ENCODE results near the gene PRKCH.

The PRKCH gene

DNA sequence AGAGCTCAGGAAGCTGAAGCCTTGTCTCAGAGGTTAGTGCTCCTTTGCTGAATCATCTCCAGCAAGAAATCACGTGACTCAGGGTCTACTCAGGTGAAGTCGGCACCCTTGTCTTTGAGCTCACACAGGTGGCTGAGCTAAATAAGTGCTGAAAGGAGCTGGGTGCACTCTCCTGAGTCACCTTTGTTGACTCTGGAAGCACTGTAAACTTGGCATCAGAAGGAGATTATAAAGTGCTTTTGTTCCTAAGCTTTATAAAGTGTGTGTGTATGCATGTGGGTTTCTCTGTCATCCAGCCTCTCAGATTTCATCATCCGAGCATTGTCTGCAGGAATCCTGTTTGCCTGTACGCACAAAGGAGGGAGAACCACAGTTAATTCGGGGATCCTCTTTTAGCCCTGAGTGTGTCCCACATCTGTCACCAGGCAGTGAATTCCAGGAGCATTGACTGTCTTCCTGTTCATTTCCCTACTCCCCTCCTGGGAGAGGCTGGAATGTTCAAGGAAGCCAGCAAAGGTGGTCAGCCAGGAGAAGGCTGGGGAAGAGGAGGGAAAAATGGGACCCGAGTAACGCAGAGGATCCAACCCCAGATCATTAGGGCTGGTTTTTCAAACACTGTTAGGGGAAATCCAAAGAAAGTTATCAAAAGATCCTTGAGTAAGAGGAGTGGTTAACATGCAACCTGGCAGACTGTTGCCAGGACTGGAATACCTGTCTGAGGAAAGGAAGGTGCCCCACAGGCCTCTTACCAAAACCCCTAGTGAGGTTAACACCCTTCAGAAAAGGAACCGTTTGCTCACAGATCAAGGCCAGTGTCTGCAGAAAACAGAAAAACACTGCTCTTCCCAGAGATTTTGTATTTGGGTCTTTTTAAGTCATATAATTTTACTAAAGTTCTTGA is 216.4 kb downstream of the PRKCH start:
- no peak for DNase-seq

DNA sequence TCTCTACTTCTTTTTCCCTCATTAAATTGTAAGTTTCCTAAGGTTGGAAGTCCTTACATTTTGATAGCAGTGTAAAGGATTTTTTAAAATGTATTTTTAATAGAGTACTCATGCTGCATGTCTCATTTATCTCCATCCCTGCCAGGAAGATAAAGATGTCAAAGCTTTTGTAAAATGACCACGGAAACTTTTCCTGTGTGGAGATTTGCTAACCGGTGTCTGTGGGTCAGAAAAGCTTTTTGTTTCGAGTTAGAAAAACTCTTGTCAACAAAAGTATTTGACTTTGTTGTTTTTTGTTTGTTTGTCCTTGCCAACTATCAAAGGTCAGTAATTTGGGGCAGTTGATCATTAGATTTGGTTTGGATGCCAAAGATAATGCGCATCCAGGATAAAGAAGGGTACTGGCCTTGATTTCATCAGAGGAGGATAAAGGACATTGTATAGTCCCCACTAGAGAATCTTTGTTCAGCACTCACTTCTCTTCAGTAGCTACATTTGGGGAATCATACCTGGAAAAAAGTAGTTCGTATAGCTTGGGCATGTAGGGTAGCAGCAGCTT is 217.2 kb downstream of the PRKCH start:
- no peak for DNase-seq

DNA sequence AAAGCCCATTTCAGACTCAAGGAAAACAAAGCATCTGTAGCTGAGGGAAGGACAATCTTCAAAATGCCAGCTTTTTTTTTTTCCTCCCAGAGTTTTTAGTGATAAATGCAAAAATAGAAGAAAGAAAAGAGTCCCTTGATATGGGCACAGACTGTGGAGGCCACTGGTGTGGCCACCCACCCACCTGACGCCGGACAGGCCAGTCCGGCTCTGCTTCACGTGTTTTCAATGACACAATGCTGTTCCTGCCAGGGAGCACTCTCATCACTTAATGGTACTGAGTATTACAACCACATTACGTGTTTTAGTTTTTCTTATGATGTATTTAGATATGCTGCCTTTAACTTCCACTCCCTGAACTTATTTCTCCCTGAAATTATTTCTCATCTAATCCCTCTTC is 218.3 kb downstream of the PRKCH start:
- DNase-seq, result no peak

DNA sequence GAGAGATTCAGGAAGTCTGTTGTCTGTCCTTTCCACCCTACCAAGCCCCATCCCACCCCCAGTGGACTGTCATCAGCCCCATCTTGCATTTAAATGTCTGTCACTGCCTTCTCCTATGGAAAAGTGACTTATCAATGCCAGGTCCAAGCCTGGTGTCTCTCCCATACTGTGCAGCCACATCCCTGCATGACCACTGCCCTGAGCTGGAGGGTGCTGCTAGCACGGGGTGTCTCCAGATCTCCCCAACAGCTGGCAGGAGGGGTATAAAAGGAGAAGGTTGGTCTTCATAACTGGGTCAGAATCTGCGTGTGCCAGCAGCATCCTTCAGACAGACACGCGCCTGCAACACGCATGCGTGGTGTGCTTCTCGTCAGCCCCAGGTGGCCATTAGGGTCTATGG is 219.6 kb downstream of the PRKCH start:
- DNase-seq, result no peak

DNA sequence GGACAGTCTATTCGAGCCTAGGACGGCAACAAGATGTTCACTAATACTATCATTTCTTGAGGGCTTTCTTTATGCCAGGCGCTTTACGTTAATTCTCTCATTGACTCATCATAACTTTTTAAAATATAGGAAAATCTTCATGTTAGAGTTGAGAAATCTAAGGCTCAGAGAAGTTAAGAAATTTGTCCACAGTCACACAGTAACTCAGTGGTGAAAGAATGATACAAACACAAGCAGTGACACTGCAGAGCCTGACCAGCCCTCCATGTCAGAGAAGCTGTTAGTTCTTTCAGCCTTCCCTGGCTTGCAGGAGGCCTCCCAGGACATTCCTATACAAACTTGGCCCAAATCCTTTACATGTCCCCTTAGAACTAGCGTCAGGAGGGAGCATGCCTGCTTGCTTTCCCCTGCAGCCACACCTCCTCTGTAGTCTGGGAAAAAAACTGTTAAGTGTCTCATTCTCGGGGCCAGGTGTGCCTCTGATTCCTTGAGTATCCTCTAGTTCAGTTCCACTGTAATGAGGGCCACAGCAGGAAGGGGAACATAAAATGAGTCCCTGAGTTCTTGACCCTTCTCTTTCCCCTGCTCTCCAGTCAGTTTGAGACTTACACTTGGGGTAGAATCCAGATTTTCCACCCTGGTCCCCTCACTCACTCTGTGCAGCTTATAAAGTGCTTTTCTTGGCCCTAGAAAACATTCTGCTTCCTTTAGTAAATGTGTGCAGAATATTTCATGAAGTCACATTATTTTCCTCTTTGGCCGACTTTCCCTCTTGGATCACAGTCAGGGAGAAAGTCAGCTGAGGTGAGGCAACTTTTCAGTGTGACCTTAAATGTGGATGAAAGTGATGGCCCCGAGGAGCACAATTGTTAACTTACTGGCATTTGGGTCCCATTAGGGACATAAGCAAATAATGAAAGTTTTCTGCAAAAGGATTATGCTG is 221.7 kb downstream of the PRKCH start:
- no peak for DNase-seq

DNA sequence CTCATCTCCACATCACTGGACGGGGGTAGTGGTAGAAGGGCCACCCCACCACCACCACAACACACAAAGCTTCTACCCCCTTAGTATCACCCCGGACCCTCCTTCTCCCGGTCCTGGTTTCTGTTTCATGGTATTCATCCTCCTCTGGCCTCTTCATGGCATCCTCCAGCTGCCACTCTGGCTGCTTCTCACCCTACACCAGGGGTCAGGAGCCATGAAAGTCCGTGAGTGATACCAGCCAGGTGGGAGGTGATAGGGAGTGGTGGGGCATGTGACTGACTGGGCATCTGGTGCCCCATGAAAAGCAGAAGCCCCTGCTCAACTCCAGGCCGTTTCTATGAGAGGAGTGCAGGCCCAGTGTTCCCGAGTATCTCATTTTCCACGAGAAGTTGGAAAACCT is 222.6 kb downstream of the PRKCH start:
- DNase-seq, result no peak

DNA sequence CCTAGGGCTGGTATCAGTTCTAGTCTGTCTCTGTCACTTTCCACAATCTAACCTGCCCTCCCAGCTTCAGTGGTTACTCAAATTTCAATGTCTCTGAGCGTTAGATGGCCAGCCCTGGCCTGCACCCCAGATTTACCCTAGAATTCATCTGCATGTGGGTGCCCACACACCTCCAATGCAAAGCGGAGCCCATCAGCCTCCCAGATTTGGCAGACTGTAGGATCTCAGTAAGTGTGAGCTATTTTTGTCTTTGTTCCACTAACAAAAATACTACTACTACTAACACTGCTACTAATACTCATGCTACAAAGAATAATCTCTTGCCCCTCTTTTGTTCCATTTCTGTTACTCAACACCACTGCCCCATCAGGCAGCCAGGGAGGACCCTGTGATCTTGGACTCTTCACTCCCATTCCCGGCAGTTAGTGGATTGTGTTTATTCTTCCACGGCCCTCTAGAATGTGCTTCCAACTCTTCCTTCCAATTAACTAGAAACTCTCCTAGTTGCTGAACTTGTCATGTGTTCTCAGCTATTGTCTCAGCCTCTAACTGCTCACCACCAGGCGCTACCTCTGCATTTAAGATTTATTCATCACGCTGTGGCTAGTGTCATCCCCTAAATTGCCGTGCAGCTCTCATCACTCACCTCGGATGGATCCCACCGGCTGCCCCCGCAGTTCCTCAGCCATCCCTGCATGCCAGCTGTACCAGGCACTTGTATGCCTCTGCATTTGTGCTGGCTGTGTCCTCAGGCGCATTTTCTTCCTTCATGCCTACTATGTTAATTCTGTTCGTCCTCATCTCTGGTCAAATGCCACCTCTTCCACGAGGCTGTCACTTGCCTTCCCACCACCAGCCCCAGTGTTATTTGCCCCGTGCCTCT is 223.3 kb downstream of the PRKCH start:
- no peak for DNase-seq

DNA sequence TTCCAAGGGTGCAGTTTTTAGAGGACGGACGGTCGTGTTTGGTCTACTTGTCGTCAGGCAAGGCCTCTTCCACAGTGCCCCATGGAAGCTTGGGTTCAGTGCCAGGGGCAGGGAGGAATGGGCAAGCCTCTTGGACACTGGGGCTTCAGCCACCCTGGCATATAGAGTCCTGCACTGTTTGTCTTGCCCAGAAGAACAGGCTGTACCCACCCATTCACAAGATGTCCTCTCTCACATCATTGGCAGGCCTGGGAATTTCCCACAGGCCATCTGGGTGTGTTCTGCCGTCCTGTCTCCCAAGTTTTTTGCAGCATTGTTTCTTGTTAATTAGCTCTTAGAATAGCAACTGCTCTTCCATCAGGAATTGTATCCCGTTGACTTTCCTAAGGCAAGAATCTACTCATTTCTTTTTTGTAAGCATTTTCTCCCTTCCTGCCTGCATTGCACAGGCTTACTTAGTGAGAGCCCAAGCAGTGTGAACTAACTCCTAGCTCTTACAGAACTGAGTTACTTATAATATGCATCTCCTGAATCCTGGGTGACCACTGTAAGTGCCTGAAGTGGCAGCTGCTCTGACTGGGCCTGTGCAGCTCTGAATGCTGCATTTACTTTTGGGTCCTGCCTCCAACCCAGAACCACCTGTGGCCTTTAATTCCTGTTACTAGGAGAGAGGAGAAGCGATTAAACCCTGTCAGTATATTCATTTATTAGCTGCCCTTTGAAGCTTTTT is 224.5 kb downstream of the PRKCH start:
- no peak for DNase-seq

DNA sequence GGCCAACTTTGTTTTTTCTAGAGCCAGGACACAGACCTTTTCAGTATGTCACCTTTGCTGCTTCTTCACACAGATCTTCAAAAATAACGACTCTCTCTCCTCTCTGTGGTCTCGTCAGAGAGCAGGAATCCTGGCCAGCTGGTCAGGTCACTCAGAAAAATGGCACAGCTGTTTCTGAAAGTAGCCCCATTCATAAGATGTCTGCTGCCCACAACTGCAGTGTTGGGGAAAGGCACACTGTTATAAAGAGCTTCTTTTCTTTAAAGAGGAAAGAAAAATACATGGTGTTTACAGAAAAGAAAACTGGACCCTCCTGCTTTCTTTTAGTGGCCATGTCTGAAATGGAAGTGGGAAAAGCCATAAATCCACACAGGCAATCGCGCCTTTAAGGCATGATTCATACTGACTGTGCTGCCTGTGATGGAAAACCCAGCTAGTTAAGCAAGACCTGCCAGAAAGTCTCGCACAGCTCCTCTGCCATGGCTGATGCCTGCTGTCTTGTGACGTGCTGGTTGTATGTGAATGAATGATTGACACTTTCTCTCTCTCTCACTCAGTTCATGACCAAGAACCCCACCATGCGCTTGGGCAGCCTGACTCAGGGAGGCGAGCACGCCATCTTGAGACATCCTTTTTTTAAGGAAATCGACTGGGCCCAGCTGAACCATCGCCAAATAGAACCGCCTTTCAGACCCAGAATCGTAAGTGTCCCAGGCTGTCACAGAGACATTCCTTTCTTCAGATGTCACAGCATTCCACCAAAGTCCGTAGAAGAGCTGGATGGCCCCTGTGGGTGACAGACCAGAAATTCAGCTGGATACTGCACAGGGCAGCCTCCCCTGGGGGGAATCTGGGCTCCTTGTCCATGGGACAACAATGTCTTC is 226.0 kb downstream of the PRKCH start:
- no peak for DNase-seq

DNA sequence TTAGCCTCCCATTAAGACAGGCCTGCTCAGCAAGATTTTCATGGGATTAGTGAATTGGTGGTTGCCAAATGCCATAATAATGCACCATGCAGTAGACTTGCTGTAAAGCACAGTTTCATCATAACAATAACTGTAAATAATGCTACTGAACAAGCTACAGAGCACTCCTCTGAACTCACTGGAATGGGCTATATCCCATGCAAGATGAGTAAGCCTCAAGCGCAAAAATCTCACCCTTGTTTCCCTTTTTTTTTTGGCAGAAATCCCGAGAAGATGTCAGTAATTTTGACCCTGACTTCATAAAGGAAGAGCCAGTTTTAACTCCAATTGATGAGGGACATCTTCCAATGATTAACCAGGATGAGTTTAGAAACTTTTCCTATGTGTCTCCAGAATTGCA is 228.0 kb downstream of the PRKCH start:
- no peak for DNase-seq

DNA sequence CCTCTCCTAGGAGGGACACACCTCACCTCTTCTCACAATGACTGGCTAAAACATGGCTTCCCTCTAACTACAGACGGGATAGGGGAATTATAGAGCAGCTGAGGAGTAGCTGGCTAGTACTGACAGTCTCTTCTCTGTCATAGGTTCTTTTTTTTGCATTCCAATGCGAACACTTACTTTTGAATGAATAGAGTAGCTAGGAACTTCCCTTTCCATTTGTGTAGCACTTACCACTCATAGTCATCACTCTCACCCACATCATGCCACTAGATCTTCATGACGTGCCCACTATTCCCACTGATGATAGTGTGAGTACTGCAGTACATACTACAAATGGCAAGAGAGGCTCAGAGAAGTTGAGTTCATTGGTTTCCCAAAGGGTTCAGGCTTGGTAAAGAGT is 230.0 kb downstream of the PRKCH start:
- DNase-seq, result no peak

DNA sequence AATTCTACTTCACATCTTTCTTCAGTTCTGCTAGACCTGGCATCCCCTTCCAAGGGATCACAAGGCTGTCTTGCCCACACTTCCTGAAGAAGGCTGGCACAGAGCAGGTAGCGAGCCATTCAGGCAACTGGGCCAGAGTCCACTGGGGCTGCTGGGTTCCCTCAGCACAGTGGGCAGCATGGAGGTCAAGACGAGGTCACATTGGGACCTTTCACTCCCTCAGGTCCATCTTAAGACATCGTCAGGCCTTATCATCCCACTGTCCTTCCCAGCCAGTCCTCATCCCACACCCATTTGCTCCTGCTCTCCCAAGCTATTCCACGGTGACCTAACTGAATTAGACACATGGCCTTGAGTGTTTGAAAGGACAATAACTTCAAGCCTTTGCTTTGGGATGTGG is 230.9 kb downstream of the PRKCH start:
- DNase-seq, result no peak

DNA sequence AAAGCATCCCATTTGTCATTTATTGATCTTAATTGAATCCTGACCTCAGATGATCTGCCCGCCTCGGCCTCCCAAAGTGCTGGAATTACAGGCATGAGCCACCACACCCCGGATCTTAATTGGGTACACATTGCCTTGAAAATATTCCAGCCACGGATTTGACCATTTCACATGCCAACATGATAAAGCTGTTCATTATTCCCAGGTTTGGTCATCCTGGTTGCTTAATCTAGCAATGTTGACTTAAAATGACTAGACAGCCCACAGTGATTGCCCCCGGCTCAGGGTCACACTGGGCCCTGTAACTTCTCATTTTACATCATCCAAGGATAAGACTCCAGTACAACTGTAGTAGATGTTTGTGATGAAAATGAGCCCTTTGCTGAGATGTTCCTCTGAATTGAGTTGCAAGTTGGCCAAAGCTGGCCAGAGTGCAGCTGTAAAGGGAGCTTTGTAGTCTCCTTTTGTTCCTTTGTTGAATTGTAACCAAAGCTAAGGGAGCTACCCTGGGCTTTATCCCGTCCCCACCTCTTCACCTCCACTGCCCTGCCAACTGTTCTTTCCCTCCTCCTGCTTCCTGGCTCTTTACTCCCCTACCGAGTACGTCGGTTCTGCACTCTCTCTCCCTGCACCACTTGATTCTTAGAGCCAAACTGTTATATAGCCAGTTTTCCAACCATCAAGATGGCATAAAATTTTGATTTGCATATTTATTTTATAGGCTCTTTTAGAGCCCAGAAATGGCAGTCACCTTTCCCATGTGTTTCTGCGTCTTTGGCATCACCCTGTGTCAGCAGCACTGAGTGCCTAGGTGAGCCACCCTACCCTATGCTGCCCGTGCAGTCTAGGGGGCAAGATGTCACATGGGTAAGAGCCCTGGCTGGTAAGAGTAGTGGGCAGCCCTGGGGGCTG is 232.6 kb downstream of the PRKCH start:
- no peak for DNase-seq

DNA sequence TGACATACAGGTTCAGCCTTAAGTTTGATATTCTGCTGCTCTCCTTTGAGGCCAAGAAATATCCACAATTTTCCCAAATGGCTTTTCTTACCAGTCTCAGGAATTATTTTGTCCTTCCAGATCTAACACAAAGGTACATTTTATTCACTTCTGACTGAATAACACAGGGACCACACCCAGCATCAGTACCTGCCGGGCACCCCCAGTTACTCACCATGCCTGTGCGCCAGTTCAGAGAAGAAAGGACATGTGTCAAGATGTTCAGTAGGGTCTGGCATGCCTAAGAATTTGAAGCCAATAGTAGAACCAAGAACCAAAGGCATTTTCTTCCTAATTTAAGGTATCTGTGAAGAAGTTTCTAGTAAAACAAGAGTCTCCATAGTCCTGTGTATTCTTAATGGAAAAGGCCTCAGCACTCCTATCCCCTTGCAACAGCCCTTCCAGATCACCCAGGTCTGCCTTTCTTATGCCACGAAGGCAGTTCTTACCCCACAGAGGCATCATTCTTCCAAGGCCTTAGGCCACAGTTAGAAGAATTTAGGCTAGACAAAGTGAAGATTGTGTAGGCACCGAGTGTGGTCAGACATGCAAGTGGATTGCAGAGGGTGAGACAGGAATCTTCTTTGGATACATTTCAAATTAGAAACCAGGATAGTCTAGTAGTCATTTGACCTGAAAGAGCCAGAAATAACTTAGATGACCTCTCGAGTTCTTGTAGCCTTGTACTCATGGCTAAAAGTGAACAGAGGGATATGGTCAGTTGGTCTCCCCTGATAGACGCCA is 233.9 kb downstream of the PRKCH start:
- no peak for DNase-seq

DNA sequence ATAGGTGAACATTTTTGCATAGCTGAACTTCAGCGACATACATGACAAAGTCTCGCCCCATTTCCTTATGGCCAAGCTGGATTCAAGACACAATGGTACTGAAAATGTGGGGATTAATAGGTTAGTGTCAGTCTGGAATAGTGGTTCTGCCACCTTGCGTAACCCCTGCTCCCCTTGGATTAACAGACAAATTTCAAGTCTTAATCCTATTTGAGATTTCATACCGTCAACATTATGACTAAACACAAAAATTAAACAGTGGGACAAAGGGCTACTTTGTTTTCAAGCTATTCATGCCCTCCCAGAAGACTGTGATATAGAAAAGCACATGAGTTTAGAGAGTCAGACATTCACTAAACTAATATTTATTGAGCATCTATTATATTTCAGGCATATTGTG is 235.1 kb downstream of the PRKCH start:
- no peak for DNase-seq

DNA sequence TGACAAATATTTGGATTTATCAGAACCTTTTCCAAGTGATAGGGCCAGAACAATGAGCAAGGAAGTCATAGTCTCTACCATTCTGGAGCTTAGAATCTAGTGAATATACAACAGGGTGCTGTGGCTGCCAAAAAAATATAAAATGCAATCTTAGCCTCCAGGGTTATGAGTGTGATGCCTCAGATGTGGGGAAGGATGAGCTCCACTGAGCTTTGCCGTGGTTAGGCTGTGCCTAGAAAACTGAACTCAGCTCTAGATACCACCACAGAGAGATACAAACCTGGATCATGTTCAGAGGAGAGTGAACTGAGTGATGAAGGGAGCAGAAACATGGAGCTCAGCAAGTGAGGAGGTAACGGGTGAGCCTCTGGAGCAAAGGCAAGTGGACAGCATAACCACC is 235.9 kb downstream of the PRKCH start:
- no peak for DNase-seq

DNA sequence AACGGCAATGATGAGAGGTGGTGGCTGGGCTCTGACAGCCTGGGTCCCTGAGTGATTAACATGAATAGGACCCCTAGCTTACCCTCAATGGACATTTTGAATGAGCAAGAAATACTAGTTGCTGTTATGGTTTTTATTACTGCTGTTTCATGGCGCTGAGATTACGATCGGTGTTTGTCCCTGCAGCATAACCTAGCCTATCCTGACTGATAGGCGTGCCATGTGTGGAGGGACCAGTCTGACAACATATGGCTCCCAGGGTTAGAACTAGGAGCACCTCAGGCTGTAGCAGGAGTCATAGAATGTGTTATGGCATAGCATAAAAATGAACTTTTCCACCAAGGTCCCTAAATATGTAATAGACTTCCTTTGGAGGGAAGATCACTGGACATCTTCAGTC is 236.5 kb downstream of the PRKCH start:
- DNase-seq, result no peak

DNA sequence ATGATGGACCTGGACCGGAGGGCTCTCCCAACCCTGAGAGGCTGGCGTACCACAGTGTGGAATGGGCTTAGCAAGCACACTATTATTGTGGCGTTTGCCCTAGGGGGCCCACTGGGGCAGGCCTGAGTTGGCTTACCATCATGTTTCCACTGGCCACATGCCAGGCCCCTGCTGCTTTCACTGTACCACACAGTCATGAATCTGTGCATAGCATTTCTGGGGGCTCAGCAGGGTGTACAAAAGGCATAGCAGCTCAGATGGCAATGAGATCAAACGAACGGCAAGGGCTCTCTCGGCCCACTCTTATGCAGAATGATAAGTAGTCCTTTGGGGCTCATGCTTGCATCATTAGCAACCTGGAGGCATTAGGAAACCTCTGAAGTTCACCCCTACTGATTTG is 236.9 kb downstream of the PRKCH start:
- DNase-seq, result no peak

Measured in cerebellar nuclear complex (tissue), 1 donor.